GM12878 (cell line): ENCODE measurements around the gene NTRK3. TPM values are rescaled to one million over a fixed set of nuclear protein-coding genes. Genes with fewer than 3 reads are reported as not detected.

ENCODE experiments used
- ATAC-seq: fragments of 200-7000 bp; cut with Tn5 transposase; 3 replicates; pipeline ENCODE4 v1.9.1; 2020; ENCODE audit warnings: mild to moderate bottlenecking, moderate library complexity
- BruUV-seq: library from RNA; stranded (reverse); fragments of 400-500 nt; replicated peaks from 2 replicates; lab custom pipeline; 2021; lab: Mats Ljungman, UMichigan
- CTCF ChIA-PET: fragments of 300-600 bp; sonication (Branson Sonifier 250); formaldehyde crosslinking; extraction: SDS; loops from one replicate; lab custom pipeline; 2021; ENCODE audit warnings: inconsistent platforms; lab: Yijun Ruan, JAX
- POLR2A ChIA-PET: fragments of 350-600 bp; formaldehyde crosslinking; extraction: SDS; loops from one replicate; lab custom pipeline; 2021; ENCODE audit warnings: inconsistent platforms; lab: Charles Lee
- RAD21 ChIA-PET: fragments of 300-600 bp; sonication (Branson Sonifier 250); formaldehyde crosslinking; loops from one replicate; lab custom pipeline; 2023; ENCODE audit warnings: antibody characterized with exemption; ENCODE audit not compliant: unreplicated experiment; lab: Charles Lee
- SMC1A ChIA-PET: fragments of 300-600 bp; sonication (Branson Sonifier 250); formaldehyde crosslinking; loops from one replicate; lab custom pipeline; 2023; ENCODE audit not compliant: unreplicated experiment, uncharacterized antibody; lab: Charles Lee
- DNase-seq: peaks from one replicate; pipeline ENCODE4 v3.0.0-alpha.2; 2011; ENCODE audit warnings: low read depth, low spot score
- FAIRE-seq: peaks from 3 replicates; lab custom pipeline; 2011; peaks lifted over from hg19 to GRCh38; lab: Jason Lieb, UNC
- H2AFZ ChIP-seq: 2 replicates; pipeline ENCODE4 v1.6.0; 2011; ENCODE audit warnings: low read depth, low read length, control low read depth; ENCODE audit not compliant: control insufficient read depth
- H3K27ac ChIP-seq: 2 replicates; pipeline ENCODE4 v1.5.1; 2011; ENCODE audit warnings: control low read depth; ENCODE audit not compliant: control insufficient read depth, insufficient read depth
- H3K27me3 ChIP-seq, 2 experiments: replicated peaks in 1 of 2; 2 replicates each; pipeline versions ENCODE4 v1.6.0 to v1.6.1; 2011; ENCODE audit warnings: low read length in 1 of 2; ENCODE audit not compliant: control insufficient read depth in 2 of 2, insufficient read depth in 2 of 2
- H3K36me3 ChIP-seq, 2 experiments: 2 replicates each; pipeline ENCODE4 v1.5.1; 2011; ENCODE audit warnings: low read length in 1 of 2; ENCODE audit not compliant: control insufficient read depth in 2 of 2, insufficient read depth in 2 of 2
- H3K4me1 ChIP-seq: 2 replicates; pipeline ENCODE4 v1.6.1; 2011; ENCODE audit warnings: mild to moderate bottlenecking, low read length, moderate library complexity, mixed read lengths; ENCODE audit not compliant: control insufficient read depth, insufficient read depth
- H3K4me2 ChIP-seq: 2 replicates; pipeline ENCODE4 v1.6.0; 2011; ENCODE audit warnings: control low read depth; ENCODE audit not compliant: control insufficient read depth, insufficient read depth
- H3K4me3 ChIP-seq: fragments of 200-600 bp; sonication (generic); 2 replicates; pipeline ENCODE4 v1.5.1; 2016
- H3K79me2 ChIP-seq: 2 replicates; pipeline ENCODE4 v1.6.0; 2011; ENCODE audit warnings: low read length; ENCODE audit not compliant: control insufficient read depth, insufficient read depth
- H3K9ac ChIP-seq: 2 replicates; pipeline ENCODE4 v1.8.0; 2011; ENCODE audit warnings: low read length, control low read depth, mixed read lengths; ENCODE audit not compliant: control insufficient read depth, insufficient read depth
- H3K9me3 ChIP-seq: replicated peaks from 3 replicates; pipeline ENCODE4 v1.5.1; 2011; ENCODE audit warnings: mild to moderate bottlenecking, low read length; ENCODE audit not compliant: control insufficient read depth, insufficient read depth
- H4K20me1 ChIP-seq: 2 replicates; pipeline ENCODE4 v1.6.0; 2011; ENCODE audit not compliant: control insufficient read depth, insufficient read depth
- BCLAF1 ChIP-seq: fragments of 450-650 bp; IDR thresholded peaks from 2 replicates; pipeline ENCODE4 v1.6.1; 2017; ENCODE audit warnings: antibody characterized with exemption, mild to moderate bottlenecking, moderate library complexity
- CBX3 ChIP-seq: fragments of 200-600 bp; sonication (generic); IDR thresholded peaks from 2 replicates; pipeline ENCODE4 v1.6.1; 2016; ENCODE audit warnings: low read depth, borderline replicate concordance
- ESRRA ChIP-seq: IDR thresholded peaks from 2 replicates; pipeline ENCODE4 v1.6.1; 2012; ENCODE audit warnings: mild to moderate bottlenecking, low read length, improper control_type of control experiment
- IRF5 ChIP-seq: fragments of 450-650 bp; IDR thresholded peaks from 2 replicates; pipeline ENCODE4 v1.6.1; 2017; ENCODE audit warnings: borderline replicate concordance
- KLF5 ChIP-seq: fragments of 450-650 bp; IDR thresholded peaks from 2 replicates; pipeline ENCODE4 v1.6.1; 2014; ENCODE audit warnings: mild to moderate bottlenecking; ENCODE audit not compliant: partially characterized antibody
- PML ChIP-seq: IDR thresholded peaks from 2 replicates; pipeline ENCODE4 v1.6.1; 2012; ENCODE audit warnings: low read length, inconsistent platforms
- SIN3A ChIP-seq: IDR thresholded peaks from 2 replicates; pipeline ENCODE4 v1.6.1; 2012; ENCODE audit warnings: low read depth, low read length, improper control_type of control experiment
- SMARCA5 ChIP-seq: fragments of 450-650 bp; IDR thresholded peaks from 2 replicates; pipeline ENCODE4 v1.6.1; 2017; ENCODE audit warnings: mild to moderate bottlenecking
- SRF ChIP-seq, 2 experiments: IDR thresholded peaks; 2 replicates each; pipeline ENCODE4 v1.6.1; 2011; ENCODE audit warnings: low read depth in 2 of 2, low read length in 2 of 2, mild to moderate bottlenecking in 1 of 2, moderate library complexity in 1 of 2
- SUZ12 ChIP-seq: fragments of 200-600 bp; sonication (generic); IDR thresholded peaks from one replicate; pipeline ENCODE4 v1.6.1; 2018; ENCODE audit warnings: antibody characterized with exemption, mild to moderate bottlenecking; ENCODE audit not compliant: unreplicated experiment
- WRNIP1 ChIP-seq: IDR thresholded peaks from 2 replicates; pipeline ENCODE4 v1.6.1; 2011; ENCODE audit warnings: low read depth, low read length, improper control_type of control experiment, borderline replicate concordance
- ZNF622 ChIP-seq: fragments of 450-650 bp; IDR thresholded peaks from 2 replicates; pipeline ENCODE4 v1.6.1; 2017; ENCODE audit warnings: mild to moderate bottlenecking, inconsistent platforms
- ZSCAN29 ChIP-seq: fragments of 450-650 bp; IDR thresholded peaks from 2 replicates; pipeline ENCODE4 v1.6.1; 2017; ENCODE audit warnings: mild to moderate bottlenecking, moderate library complexity
- ZZZ3 ChIP-seq: IDR thresholded peaks from 2 replicates; pipeline ENCODE4 v1.6.1; 2011; ENCODE audit warnings: low read depth; ENCODE audit not compliant: control insufficient read depth, insufficient read length
- WGBS: methylation state at CpG from one replicate; pipeline ENCODE4 v1.1.6; 2016; ENCODE audit warnings: low lambda C conversion rate; ENCODE audit not compliant: insufficient replicate concordance, insufficient coverage; ENCODE audit errors: missing lambda C conversion rate; 5-methylcytosine and 5-hydroxymethylcytosine counted together
- in situ Hi-C: fragments of 300-500 bp; cut with MboI; formaldehyde crosslinking; loops from 9 replicates; pipeline ENCODE4 v1.14.3; 2018; ENCODE audit warnings: mixed read lengths
- intact Hi-C: fragments of 100-400 bp; cut with micrococcal nuclease; formaldehyde crosslinking; loops from one replicate; pipeline ENCODE4 v1.14.2; 2022; ENCODE audit not compliant: unreplicated experiment
- polyA plus RNA-seq, 11 experiments: library from polyadenylated mRNA; depleted of rRNA in 4 of 11; unstranded in 6 of 11; stranded (reverse) in 5 of 11; fragments of >200 nt; fragmentation: Nextera tagmentation in 4 of 11; fragmentation: Illumina TruSeq in 1 of 11; extraction: Ambion mirVana in 4 of 11; extraction: Trizol in 1 of 11; gene quantifications; 1 replicate in 1 of 11; 2 replicates in 10 of 11; pipeline versions ENCODE4 v1.2.1 to v1.2.3, GENCODE V29; 2011 to 2016; ENCODE audit warnings: inconsistent platforms in 2 of 11, missing spikeins in 2 of 11, low read depth in 1 of 11
- total RNA-seq, 4 experiments: library from RNA; depleted of rRNA in 3 of 4; stranded (reverse); fragments of >200 nt in 3 of 4; fragmentation: Illumina TruSeq in 1 of 4; extraction: Trizol in 1 of 4; gene quantifications; 2 replicates each; pipeline versions ENCODE4 v1.2.1 to v1.2.3, GENCODE V29; 2013 to 2021

The NTRK3 gene
- total and polyA plus RNA-seq, 10 of the 15 experiments (the other 5 are each of a cell fraction or from before 2014, with no cell fraction given) = not detected

GRCh38 chr15:87955284-87955909 is 301.1 kb downstream of the NTRK3 start:
- FAIRE-seq (no peak), DNase-seq (no peak), ATAC-seq (no peak)
- in situ Hi-C loops (no loop called here), intact Hi-C loops (no loop called here)
- Histone ChIP-seq H3K79me2 (no peaks in the 10 kb centered on the region), H2AFZ (no peak overlapping the region), H3K4me1 (no peaks in the 10 kb centered on the region), H3K27me3 (no peaks in the 10 kb centered on the region), H3K4me2 (no peak overlapping the region), H3K9me3 (no peaks in the 10 kb centered on the region), H3K27ac (no peak overlapping the region), H3K4me3 (no peak overlapping the region), H3K9ac (no peak overlapping the region), H3K36me3 (no peaks in the 10 kb centered on the region), H4K20me1 (no peaks in the 10 kb centered on the region)
- ChIA-PET CTCF (no interaction called here), POLR2A (no interaction called here), SMC1A (no interaction called here), RAD21 (no interaction called here)
- no TSS peak for BruUV-seq
- TF ChIP-seq WRNIP1 (no peak), IRF5 (no peak), SUZ12 (no peak), BCLAF1 (no peak), ZSCAN29 (no peak), CBX3 (no peak), ZZZ3 (no peak), PML (no peak), ZNF622 (no peak), ESRRA (no peak), KLF5 (no peak), SRF (IDR thresholded peaks at IDR 0.05; ENCODE audit: low read depth in 2 of 2, low read length in 2 of 2) (no peak), SMARCA5 (no peak), SIN3A (no peak)
- 12% methylated on average over 10 of the region's 10 CpGs for WGBS
